Measurements from ENCODE around the gene SMC6.

Gene SMC6

GRCh38 chr2:17733599-17733998, 20.0 kb downstream of the SMC6 start:
- H3K9ac ChIP-seq (ENCODE audit: low read length) = no peak overlapping the region
- no peaks in the 10 kb centered on the region for H3K36me3 ChIP-seq (ENCODE audit: control insufficient read depth, insufficient read depth, low read length)
- H3K27me3 ChIP-seq (ENCODE audit: control insufficient read depth, insufficient read depth, low read length) = no peaks in the 10 kb centered on the region
- H3K4me3 ChIP-seq (ENCODE audit: low read length) = no peak overlapping the region
- no peaks in the 10 kb centered on the region for H3K4me1 ChIP-seq (ENCODE audit: control insufficient read depth, insufficient read depth, low read length)
- no peaks in the 10 kb centered on the region for H3K9me3 ChIP-seq (ENCODE audit: control insufficient read depth, low read length)

- Histone ChIP-seq H3K9me3 (ENCODE audit: control insufficient read depth, low read length) (no peaks in the 10 kb centered on the region), H3K9ac (ENCODE audit: low read length) (no peak overlapping the region), H3K4me3 (ENCODE audit: low read length) (no peak overlapping the region), H3K27me3 (ENCODE audit: control insufficient read depth, insufficient read depth, low read length) (no peaks in the 10 kb centered on the region), H3K4me1 (ENCODE audit: control insufficient read depth, insufficient read depth, low read length) (no peaks in the 10 kb centered on the region), H3K36me3 (ENCODE audit: control insufficient read depth, insufficient read depth, low read length) (no peaks in the 10 kb centered on the region)
Measured at GRCh38 chr2:17729880-17730279, 23.7 kb downstream of the SMC6 start.

- Histone ChIP-seq H3K36me3 (ENCODE audit: control insufficient read depth, insufficient read depth, low read length) (no peaks in the 10 kb centered on the region), H3K27me3 (ENCODE audit: control insufficient read depth, insufficient read depth, low read length) (no peaks in the 10 kb centered on the region), H3K9me3 (ENCODE audit: control insufficient read depth, low read length) (no peaks in the 10 kb centered on the region), H3K4me1 (ENCODE audit: control insufficient read depth, insufficient read depth, low read length) (no peaks in the 10 kb centered on the region), H3K4me3 (ENCODE audit: low read length) (no peak overlapping the region), H3K9ac (ENCODE audit: low read length) (no peak overlapping the region)
Measured at GRCh38 chr2:17728210-17728609, 25.4 kb downstream of the SMC6 start.

GRCh38 chr2:17719562-17720371, 33.8 kb downstream of the SMC6 start:
- H3K4me3 ChIP-seq (ENCODE audit: low read length) = no peak overlapping the region
- no peaks in the 10 kb centered on the region for H3K36me3 ChIP-seq (ENCODE audit: control insufficient read depth, insufficient read depth, low read length)
- H3K4me1 ChIP-seq (ENCODE audit: control insufficient read depth, insufficient read depth, low read length) = no peaks in the 10 kb centered on the region
- H3K27me3 ChIP-seq (ENCODE audit: control insufficient read depth, insufficient read depth, low read length) = no peaks in the 10 kb centered on the region
- H3K9ac ChIP-seq (ENCODE audit: low read length) = no peak overlapping the region
- no peaks in the 10 kb centered on the region for H3K9me3 ChIP-seq (ENCODE audit: control insufficient read depth, low read length)

GRCh38 chr2:17718689-17719088, 34.9 kb downstream of the SMC6 start:
- Histone ChIP-seq H3K27me3 (ENCODE audit: control insufficient read depth, insufficient read depth, low read length) (no peaks in the 10 kb centered on the region), H3K4me3 (ENCODE audit: low read length) (no peak overlapping the region), H3K9ac (ENCODE audit: low read length) (no peak overlapping the region), H3K4me1 (ENCODE audit: control insufficient read depth, insufficient read depth, low read length) (no peaks in the 10 kb centered on the region), H3K9me3 (ENCODE audit: control insufficient read depth, low read length) (no peaks in the 10 kb centered on the region), H3K36me3 (ENCODE audit: control insufficient read depth, insufficient read depth, low read length) (no peaks in the 10 kb centered on the region)

- Histone ChIP-seq H3K4me1 (ENCODE audit: control insufficient read depth, insufficient read depth, low read length) (no peaks in the 10 kb centered on the region), H3K4me3 (ENCODE audit: low read length) (no peak overlapping the region), H3K36me3 (ENCODE audit: control insufficient read depth, insufficient read depth, low read length) (no peaks in the 10 kb centered on the region), H3K27me3 (ENCODE audit: control insufficient read depth, insufficient read depth, low read length) (no peaks in the 10 kb centered on the region), H3K9me3 (ENCODE audit: control insufficient read depth, low read length) (no peaks in the 10 kb centered on the region), H3K9ac (ENCODE audit: low read length) (no peak overlapping the region)
Measured at GRCh38 chr2:17717666-17718065, 35.9 kb downstream of the SMC6 start.

- H3K4me3 ChIP-seq (ENCODE audit: low read length) = no peak overlapping the region
- no peaks in the 10 kb centered on the region for H3K9me3 ChIP-seq (ENCODE audit: control insufficient read depth, low read length)
- no peaks in the 10 kb centered on the region for H3K4me1 ChIP-seq (ENCODE audit: control insufficient read depth, insufficient read depth, low read length)
- H3K36me3 ChIP-seq (ENCODE audit: control insufficient read depth, insufficient read depth, low read length) = no peaks in the 10 kb centered on the region
- no peaks in the 10 kb centered on the region for H3K27me3 ChIP-seq (ENCODE audit: control insufficient read depth, insufficient read depth, low read length)
- H3K9ac ChIP-seq (ENCODE audit: low read length) = no peak overlapping the region
Measured at GRCh38 chr2:17713291-17713690, 40.3 kb downstream of the SMC6 start.

- Histone ChIP-seq H3K4me1 (ENCODE audit: control insufficient read depth, insufficient read depth, low read length) (no peaks in the 10 kb centered on the region), H3K27me3 (ENCODE audit: control insufficient read depth, insufficient read depth, low read length) (no peaks in the 10 kb centered on the region), H3K9me3 (ENCODE audit: control insufficient read depth, low read length) (no peaks in the 10 kb centered on the region), H3K9ac (ENCODE audit: low read length) (no peak overlapping the region), H3K36me3 (ENCODE audit: control insufficient read depth, insufficient read depth, low read length) (no peaks in the 10 kb centered on the region), H3K4me3 (ENCODE audit: low read length) (no peak overlapping the region)
Measured at GRCh38 chr2:17710547-17711248, 42.9 kb downstream of the SMC6 start.

- Histone ChIP-seq H3K36me3 (ENCODE audit: control insufficient read depth, insufficient read depth, low read length) (no peaks in the 10 kb centered on the region), H3K9ac (ENCODE audit: low read length) (no peak overlapping the region), H3K27me3 (ENCODE audit: control insufficient read depth, insufficient read depth, low read length) (no peaks in the 10 kb centered on the region), H3K4me3 (ENCODE audit: low read length) (no peak overlapping the region), H3K4me1 (ENCODE audit: control insufficient read depth, insufficient read depth, low read length) (no peaks in the 10 kb centered on the region), H3K9me3 (ENCODE audit: control insufficient read depth, low read length) (no peaks in the 10 kb centered on the region)
Measured at GRCh38 chr2:17709897-17710296, 43.7 kb downstream of the SMC6 start.

- Histone ChIP-seq H3K9me3 (ENCODE audit: control insufficient read depth, low read length) (no peaks in the 10 kb centered on the region), H3K36me3 (ENCODE audit: control insufficient read depth, insufficient read depth, low read length) (no peaks in the 10 kb centered on the region), H3K4me3 (ENCODE audit: low read length) (no peak overlapping the region), H3K9ac (ENCODE audit: low read length) (no peak overlapping the region), H3K27me3 (ENCODE audit: control insufficient read depth, insufficient read depth, low read length) (no peaks in the 10 kb centered on the region), H3K4me1 (ENCODE audit: control insufficient read depth, insufficient read depth, low read length) (no peaks in the 10 kb centered on the region)
Measured at GRCh38 chr2:17708501-17708900, 45.1 kb downstream of the SMC6 start.

- Histone ChIP-seq H3K36me3 (ENCODE audit: control insufficient read depth, insufficient read depth, low read length) (no peaks in the 10 kb centered on the region), H3K4me1 (ENCODE audit: control insufficient read depth, insufficient read depth, low read length) (no peaks in the 10 kb centered on the region), H3K27me3 (ENCODE audit: control insufficient read depth, insufficient read depth, low read length) (no peaks in the 10 kb centered on the region), H3K4me3 (ENCODE audit: low read length) (no peak overlapping the region), H3K9ac (ENCODE audit: low read length) (no peak overlapping the region), H3K9me3 (ENCODE audit: control insufficient read depth, low read length) (no peaks in the 10 kb centered on the region)
Measured at GRCh38 chr2:17706845-17707244, 46.8 kb downstream of the SMC6 start.

- no peaks in the 10 kb centered on the region for H3K9me3 ChIP-seq (ENCODE audit: control insufficient read depth, low read length)
- no peaks in the 10 kb centered on the region for H3K27me3 ChIP-seq (ENCODE audit: control insufficient read depth, insufficient read depth, low read length)
- H3K36me3 ChIP-seq (ENCODE audit: control insufficient read depth, insufficient read depth, low read length) = no peaks in the 10 kb centered on the region
- no peak overlapping the region for H3K9ac ChIP-seq (ENCODE audit: low read length)
- H3K4me1 ChIP-seq (ENCODE audit: control insufficient read depth, insufficient read depth, low read length) = no peaks in the 10 kb centered on the region
- no peak overlapping the region for H3K4me3 ChIP-seq (ENCODE audit: low read length)
Measured at GRCh38 chr2:17690776-17691175, 62.8 kb downstream of the SMC6 start.

Measured in mucosa of stomach (tissue), 1 donor.